NCI-H446 (cell line): Measurements from ENCODE around the gene PPP1R12A.

Experiments used
- DNase-seq, 2 experiments: peaks; one replicate each; lab custom pipeline; 2025; lab: John Stamatoyannopoulos, UW

PPP1R12A gene

DNA sequence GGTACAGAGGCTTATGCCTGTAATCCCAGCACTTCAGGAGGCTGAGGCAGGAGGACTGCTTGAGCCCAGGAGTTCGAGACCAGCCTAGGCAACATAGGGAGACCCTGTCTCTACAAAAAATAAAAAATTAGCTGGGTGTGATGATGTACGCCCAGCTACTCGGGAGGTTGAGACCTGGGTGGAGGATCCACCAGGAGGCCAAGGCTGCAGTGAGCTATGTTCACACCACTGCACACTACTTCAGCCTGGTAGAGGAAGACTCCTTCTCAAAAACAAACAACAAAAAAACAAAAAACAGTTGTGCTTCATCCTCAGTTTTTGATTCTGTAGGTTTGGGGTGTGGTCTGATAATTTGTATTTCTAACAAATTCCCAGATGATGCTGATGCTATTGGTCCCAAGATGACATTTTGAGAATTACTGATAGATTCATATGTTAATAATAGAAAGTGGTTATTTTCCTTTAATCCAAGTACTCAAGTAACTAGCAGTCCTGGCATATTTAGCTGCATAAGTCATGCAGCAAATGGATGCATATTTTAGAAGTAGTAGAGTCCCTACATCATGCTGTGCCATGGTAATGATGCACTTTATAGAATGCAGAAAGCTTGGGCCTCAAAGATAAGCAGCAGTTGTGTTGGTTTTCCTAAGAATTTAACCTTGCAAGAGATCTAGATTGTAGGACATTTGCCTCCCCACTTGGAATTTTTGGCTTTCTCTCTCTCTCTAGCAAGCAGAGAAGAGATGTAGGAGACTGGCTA, 168.0 kb downstream of the PPP1R12A start:
- no peak for DNase-seq

DNA sequence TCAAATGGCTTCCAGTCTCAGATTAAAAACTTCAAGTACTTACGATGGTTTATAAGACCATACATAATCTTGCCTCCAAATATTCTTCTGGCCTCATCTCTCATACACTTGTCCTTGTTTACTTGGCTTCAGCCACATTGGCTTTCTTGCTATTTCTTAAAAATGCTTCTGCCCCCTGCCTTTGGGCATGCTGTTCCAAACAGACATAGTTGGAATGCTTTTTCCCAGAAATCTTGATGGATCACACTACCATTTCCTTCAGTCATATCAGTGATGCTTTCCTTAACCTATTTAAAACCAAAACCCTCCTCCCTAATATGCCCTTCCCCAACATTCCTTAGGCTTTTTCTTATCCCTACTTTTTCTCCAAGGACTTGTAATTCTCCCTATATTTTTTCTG, 169.7 kb downstream of the PPP1R12A start:
- DNase-seq, result no peak

DNA sequence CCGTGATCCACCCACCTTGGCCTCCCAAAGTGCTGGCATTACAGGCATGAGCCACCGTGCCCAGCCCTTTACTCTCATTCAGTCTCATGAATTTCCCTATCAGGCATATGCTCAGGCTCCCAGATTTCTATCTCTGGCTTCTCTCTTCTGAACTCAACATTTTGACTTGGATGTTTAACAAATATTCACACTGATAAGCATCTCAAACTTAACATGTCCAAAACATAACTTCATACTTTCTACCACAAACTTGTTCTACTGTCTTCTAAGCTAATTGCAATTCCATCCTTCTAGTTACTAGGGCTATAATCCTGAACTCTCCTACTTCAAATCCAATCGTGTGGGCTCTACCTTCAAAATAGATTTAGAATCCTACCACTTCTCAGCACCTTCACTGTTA, 170.3 kb downstream of the PPP1R12A start:
- no peak for DNase-seq

DNA sequence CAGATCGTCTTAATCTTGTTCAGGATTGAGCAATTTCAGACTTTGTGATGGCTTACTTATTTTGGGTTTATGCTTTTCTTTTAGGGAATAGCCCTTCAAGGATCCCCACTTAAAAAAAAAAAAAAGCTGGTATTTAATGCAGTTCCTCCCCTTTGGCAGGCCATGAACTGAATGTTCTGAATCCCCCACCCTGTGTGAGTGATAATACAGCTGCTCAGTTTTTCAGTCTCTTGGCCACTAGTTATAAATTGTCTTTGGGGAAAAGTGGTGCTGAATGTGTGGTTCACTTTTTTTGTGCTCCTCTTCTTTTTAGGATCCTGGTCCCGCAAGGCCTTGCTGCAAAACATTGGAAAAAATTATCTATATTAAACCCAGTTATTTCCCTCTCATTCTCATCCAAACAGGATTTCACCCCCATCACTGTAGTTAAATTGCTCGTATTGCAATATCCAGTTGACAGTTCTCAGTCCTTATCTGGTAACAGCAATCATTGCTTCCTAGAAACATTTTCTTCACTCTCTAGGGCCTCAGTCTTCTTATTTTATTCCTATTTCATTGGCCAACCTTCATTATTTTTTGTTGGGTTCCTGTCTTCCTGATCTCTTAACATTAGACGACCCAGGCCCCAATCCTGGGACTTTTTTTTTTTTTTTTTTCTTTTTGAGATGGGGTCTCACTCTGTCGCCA, 171.0 kb downstream of the PPP1R12A start:
- DNase-seq, result no peak

DNA sequence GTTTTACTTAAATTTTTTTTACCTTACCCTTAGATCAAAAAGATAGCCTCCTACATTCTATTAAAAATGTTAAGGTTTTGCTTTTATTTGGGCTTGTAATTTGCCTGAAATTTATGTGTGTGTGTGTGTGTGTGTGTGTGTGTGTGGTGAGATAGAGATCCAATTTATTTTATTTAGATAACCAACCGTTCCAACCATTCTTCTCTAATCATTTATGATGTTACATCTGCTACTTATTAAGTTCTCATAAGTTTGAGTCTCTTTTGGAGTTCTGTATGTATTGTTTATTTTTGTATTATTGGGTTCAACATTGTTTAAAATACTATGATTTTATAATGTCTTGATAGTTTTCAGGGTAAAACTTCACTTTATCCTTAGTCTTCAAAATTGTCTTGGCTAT, 173.6 kb downstream of the PPP1R12A start:
- DNase-seq, result no peak

DNA sequence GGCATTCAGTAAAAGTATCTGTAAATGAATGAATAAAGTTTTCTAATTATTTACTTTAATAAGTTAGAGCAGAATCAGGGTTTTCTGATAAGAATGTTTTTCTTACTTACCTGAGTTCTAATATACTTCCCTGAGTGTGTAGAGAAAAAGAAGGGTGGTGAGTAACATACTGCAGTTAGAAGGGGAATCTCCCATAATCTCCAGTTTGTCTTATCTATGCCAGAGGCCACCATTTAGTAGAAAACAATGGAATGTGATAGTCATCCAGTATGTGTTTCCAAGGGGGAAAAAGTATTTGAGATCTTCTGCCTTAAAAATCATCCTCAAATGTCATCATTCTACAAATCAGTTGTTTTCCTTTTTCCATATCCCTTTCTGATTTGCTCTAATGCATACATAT, 187.6 kb downstream of the PPP1R12A start:
- DNase-seq, result no peak

DNA sequence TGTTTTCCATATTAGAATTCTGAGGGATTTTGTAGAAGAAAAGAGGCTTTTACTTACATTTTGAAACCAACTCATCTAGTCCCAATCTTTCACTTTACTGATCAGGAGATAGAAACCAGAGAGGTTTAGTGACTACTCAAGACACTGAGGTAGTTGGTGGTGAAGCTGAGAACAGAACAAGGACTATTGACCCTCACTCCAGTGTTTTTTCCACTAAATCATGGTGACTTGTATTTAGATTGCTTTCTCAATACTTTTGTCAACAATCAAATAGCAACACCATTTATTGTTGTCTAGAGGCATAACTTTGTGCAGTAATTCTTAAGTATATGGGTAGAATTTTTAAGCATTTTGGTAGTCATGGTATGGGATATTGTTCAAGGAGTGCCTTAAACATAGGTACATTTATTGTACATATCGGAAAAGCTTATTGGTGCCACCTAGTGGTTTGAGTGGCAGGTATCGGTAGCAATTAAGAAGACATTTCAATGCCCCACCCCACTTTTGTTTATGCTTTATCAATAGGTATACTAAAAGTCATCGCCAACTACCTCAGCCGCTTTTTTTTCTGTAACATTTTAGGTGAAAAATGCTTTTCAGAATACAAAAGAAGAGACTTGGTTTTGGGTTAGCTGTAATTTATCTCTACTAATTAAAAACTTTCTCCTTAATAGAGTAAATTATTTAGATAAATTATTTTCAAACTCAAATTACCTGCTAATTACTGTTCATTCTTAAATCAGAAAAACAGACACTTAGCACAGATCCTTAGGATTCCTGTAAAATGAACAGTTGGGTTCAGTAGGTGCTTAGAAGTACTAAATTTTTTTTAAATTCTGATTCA, 196.8 kb downstream of the PPP1R12A start:
- DNase-seq, result peak; percentile 38 to 65

DNA sequence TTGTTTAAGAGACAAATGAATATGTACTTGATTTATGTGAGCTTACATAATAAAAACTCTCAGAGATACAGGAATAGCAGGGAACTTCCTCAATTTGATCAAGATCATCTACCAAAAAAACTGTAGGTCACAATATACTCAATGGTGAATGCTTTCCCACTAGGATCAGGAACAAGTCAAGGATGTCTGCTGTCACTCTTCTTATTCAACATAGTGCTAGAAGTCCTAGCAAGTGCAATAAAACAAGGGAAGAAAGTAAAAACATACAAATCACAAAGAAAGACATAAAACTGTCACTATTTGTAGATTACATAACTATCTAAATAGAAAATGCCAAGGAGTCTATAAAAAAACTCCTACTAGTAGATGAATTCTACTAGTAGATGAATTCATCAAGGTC, 202.3 kb downstream of the PPP1R12A start:
- DNase-seq, result no peak

DNA sequence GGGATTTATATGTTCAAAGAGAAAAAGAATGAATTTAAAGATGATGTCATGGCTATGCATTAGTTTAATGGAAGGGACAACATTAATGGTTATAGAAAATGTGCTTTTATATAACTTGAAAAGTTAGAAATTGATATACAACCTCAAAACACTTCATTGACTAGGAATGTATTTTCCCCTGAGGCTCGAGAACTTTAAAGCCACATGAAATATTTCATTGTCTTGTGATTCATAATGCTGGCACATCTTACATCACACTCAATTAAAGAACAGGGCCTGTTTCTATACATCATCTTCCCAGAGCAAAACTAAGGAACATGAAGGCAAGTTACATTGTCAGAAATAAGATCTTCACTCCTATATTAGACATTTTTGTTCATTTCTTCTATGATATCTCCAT, 208.9 kb downstream of the PPP1R12A start:
- DNase-seq, result no peak
